Fibroblast of lung (primary cell): ENCODE data around the gene SCGB3A1. TPM values are rescaled to one million over a fixed set of nuclear protein-coding genes. Genes with fewer than 3 reads are reported as not detected.

ENCODE experiments used
- DNase-seq, 2 donors: peaks; one replicate each; pipeline versions ENCODE4 v3.0.0 to v3.0.0-alpha.2; 2010; ENCODE audit warnings: low read depth in 2 of 2
- H2AFZ ChIP-seq: 2 replicates; pipeline ENCODE4 v1.5.1; 2012; ENCODE audit warnings: low read length, control low read depth, inconsistent platforms
- H3K27ac ChIP-seq: 2 replicates; pipeline ENCODE4 v1.5.1; 2011; ENCODE audit warnings: low read length, control low read depth; ENCODE audit not compliant: insufficient read depth
- H3K27me3 ChIP-seq: 2 replicates; pipeline ENCODE4 v1.5.1; 2011; ENCODE audit warnings: mild to moderate bottlenecking, low read length; ENCODE audit not compliant: control insufficient read depth, insufficient read depth
- H3K36me3 ChIP-seq: 2 replicates; pipeline ENCODE4 v1.5.1; 2011; ENCODE audit warnings: low read length; ENCODE audit not compliant: control insufficient read depth, insufficient read depth
- H3K4me1 ChIP-seq: 2 replicates; pipeline ENCODE4 v1.5.1; 2011; ENCODE audit warnings: low read length; ENCODE audit not compliant: control insufficient read depth, insufficient read depth; ENCODE audit errors: extremely low read depth
- H3K4me2 ChIP-seq: 2 replicates; pipeline ENCODE4 v1.5.1; 2011; ENCODE audit warnings: low read length, control low read depth; ENCODE audit not compliant: insufficient read depth; ENCODE audit errors: extremely low read depth
- H3K4me3 ChIP-seq, 4 experiments: fragments of 200-600 bp in 1 of 4; sonication (generic) in 1 of 4; replicated peaks in 1 of 4; 2 replicates each; pipeline ENCODE4 v1.5.1; 2011 to 2016; ENCODE audit warnings: low read length in 4 of 4, low read depth in 3 of 4, mild to moderate bottlenecking in 3 of 4, control low read depth in 2 of 4, inconsistent platforms in 1 of 4, mixed read lengths in 1 of 4; ENCODE audit not compliant: insufficient read depth in 1 of 4; ENCODE audit errors: control extremely low read depth in 1 of 4
- H3K79me2 ChIP-seq: 2 replicates; pipeline ENCODE4 v1.5.1; 2012; ENCODE audit warnings: mild to moderate bottlenecking, low read length, inconsistent platforms; ENCODE audit not compliant: control insufficient read depth, insufficient read depth
- H3K9ac ChIP-seq: 2 replicates; pipeline ENCODE4 v1.5.1; 2011; ENCODE audit warnings: mild to moderate bottlenecking, low read length, control low read depth; ENCODE audit not compliant: insufficient read depth
- H3K9me3 ChIP-seq: 2 replicates; pipeline ENCODE4 v1.5.1; 2012; ENCODE audit warnings: low read depth, low read length; ENCODE audit not compliant: control insufficient read depth, insufficient read depth
- H4K20me1 ChIP-seq: 2 replicates; pipeline ENCODE4 v1.5.1; 2011; ENCODE audit warnings: low read length; ENCODE audit not compliant: control insufficient read depth, insufficient read depth; ENCODE audit errors: extremely low read depth
- EZH2 ChIP-seq: IDR thresholded peaks from 2 replicates; pipeline ENCODE4 v1.5.1; 2012; ENCODE audit warnings: low read length, control low read depth, mild to moderate bottlenecking; ENCODE audit errors: missing control alignments
- polyA plus RNA-seq, 2 donors: library from polyadenylated mRNA; depleted of rRNA in 1 of 2; stranded (reverse) in 1 of 2; unstranded in 1 of 2; fragments of >200 nt; gene quantifications; 2 replicates each; pipeline ENCODE4 v1.2.1, GENCODE V29; 2011 to 2012; ENCODE audit warnings: missing spikeins in 1 of 2
- total RNA-seq: library from RNA; depleted of rRNA; stranded (reverse); fragments of >200 nt; gene quantifications from 2 replicates; pipeline ENCODE4 v1.2.1, GENCODE V29; 2014
- TF ChIP-seq, protein P1 (sequence below), 2 donors: IDR thresholded peaks in 1 of 2; conservative IDR thresholded peaks in 1 of 2; 1 replicate in 1 of 2; 2 replicates in 1 of 2; pipeline ENCODE4 v1.5.1; 2011 to 2012; ENCODE audit warnings: low read length in 2 of 2, control low read depth in 1 of 2, inconsistent platforms in 1 of 2, low read depth in 1 of 2, mild to moderate bottlenecking in 1 of 2

Gene SCGB3A1
- total and polyA plus RNA-seq, 2 donors (not counting 1 experiment from before 2014, with no cell fraction given) = not detected

DNA sequence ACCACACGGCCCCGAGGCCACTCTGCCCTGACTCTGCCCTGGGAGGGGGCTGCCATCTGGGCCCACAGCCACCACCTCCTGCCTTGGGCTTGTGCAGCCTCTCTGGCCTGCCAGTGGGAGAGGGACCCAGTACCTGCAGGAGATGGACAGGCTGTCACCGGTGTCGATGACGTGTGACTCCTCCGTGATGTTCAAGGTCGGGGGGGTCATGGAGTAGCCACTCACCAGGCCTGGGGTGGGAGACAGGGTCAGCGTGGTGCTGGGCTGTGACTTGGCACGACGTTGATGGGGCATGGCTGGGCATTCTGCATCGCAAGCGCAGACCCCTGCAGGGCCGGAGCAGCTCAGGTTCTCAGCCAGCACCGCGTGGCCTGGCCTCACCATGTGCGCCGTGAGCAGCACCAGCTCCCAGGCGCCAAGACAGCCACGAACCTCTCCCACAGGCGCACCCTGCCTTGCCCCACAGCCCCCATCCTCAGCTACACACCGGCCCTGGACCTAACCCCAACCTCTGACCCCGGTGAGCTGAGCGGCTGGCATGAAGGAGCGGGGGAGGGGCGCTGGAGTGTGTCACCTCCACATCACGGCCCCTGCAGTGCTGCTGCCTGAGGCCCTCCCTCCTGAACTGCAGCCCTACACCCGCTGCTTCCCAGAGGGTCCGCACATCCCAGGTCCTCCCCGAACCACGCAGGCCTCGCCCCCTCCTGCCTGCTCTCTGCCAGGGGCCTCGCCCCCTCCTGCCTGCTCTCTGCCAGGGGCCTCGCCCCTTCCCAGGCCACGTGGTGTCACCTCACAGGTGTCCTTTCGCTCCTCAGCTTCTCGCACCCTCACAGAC, 40.5 kb upstream of the SCGB3A1 start:
- TF ChIP-seq, protein P1, sequence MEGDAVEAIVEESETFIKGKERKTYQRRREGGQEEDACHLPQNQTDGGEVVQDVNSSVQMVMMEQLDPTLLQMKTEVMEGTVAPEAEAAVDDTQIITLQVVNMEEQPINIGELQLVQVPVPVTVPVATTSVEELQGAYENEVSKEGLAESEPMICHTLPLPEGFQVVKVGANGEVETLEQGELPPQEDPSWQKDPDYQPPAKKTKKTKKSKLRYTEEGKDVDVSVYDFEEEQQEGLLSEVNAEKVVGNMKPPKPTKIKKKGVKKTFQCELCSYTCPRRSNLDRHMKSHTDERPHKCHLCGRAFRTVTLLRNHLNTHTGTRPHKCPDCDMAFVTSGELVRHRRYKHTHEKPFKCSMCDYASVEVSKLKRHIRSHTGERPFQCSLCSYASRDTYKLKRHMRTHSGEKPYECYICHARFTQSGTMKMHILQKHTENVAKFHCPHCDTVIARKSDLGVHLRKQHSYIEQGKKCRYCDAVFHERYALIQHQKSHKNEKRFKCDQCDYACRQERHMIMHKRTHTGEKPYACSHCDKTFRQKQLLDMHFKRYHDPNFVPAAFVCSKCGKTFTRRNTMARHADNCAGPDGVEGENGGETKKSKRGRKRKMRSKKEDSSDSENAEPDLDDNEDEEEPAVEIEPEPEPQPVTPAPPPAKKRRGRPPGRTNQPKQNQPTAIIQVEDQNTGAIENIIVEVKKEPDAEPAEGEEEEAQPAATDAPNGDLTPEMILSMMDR (conservative IDR thresholded peaks at IDR 0.05 in 1 of 2, IDR thresholded peaks at IDR 0.05 in 1 of 2; ENCODE audit: low read depth in 1 of 2, low read length in 2 of 2) = no peak
- no peak for TF ChIP-seq EZH2
- no peak overlapping the region for H3K27ac ChIP-seq

DNA sequence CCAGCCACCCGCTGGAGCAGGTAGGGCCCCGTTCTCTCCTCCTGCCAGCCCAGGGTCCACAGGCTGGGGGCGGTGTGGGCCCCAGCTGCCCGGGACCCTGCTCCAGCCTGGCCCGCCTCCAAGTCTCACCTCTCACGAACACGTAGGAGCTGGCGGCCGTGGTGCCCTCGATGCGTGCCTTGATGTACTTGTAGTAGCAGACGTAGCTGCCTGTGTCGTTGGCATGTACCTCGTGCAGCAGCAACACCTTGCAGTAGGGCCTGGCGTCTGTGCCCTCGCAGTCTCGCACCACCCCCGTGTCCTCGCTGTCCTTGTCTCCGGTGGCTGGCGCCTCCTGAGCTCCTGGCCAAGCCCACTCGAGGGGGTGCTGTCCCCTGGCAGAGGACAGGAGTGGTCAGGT, 39.1 kb upstream of the SCGB3A1 start:
- no peak overlapping the region for H3K9ac ChIP-seq
- no peak for TF ChIP-seq EZH2
- TF ChIP-seq, protein P1 (conservative IDR thresholded peaks at IDR 0.05 in 1 of 2, IDR thresholded peaks at IDR 0.05 in 1 of 2; ENCODE audit: low read depth in 1 of 2, low read length in 2 of 2) = no peak
- no peak for DNase-seq
- H2AFZ ChIP-seq = no peak overlapping the region
- no peaks in the 10 kb centered on the region for H3K4me1 ChIP-seq
- no peaks in the 10 kb centered on the region for H3K27me3 ChIP-seq
- no peak overlapping the region for H3K4me3 ChIP-seq
- no peaks in the 10 kb centered on the region for H4K20me1 ChIP-seq
- no peaks in the 10 kb centered on the region for H3K36me3 ChIP-seq
- H3K9me3 ChIP-seq = no peaks in the 10 kb centered on the region
- no peak overlapping the region for H3K27ac ChIP-seq
- no peak overlapping the region for H3K4me2 ChIP-seq
- no peaks in the 10 kb centered on the region for H3K79me2 ChIP-seq

More for the DNA sequence above, 40.5 kb upstream of the SCGB3A1 start:
- H4K20me1 ChIP-seq = no peaks in the 10 kb centered on the region
- H3K9ac ChIP-seq = no peak overlapping the region
- no peaks in the 10 kb centered on the region for H3K79me2 ChIP-seq
- no peaks in the 10 kb centered on the region for H3K27me3 ChIP-seq
- no peaks in the 10 kb centered on the region for H3K9me3 ChIP-seq
- H3K4me2 ChIP-seq = no peak overlapping the region
- no peaks in the 10 kb centered on the region for H3K4me1 ChIP-seq
- no peaks in the 10 kb centered on the region for H3K36me3 ChIP-seq
- H3K4me3 ChIP-seq = no peak overlapping the region
- H2AFZ ChIP-seq = no peak overlapping the region
- no peak for DNase-seq

DNA sequence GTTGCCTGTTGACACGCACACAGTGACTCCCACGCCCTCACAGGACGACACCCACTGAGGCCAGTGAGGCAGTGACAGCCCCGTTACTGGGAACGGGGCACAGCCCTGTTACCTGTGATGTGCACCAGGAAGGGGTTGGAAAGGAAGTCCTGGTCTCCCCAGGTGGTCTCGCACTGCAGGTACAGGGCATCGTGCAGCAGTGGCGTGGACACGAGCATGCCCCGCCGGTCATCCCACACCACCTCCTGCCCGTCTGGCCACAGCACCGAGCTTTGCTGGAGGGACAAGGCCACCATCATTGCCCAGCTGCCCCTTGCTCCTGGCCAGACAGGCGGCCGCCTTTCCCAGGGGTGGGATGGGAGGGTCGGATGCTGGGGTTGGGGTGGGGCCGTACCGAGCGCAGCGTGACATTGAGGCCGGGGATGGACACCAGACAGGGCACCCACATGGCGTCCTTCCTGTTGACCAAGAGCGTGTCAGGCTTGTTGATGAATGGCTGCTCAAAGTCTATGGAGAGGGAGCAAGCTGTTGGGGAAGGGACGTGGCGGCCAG, 38.6 kb upstream of the SCGB3A1 start:
- TF ChIP-seq, protein P1 (conservative IDR thresholded peaks at IDR 0.05 in 1 of 2, IDR thresholded peaks at IDR 0.05 in 1 of 2; ENCODE audit: low read depth in 1 of 2, low read length in 2 of 2) = no peak
- TF ChIP-seq EZH2 = no peak
- no peak overlapping the region for H3K4me3 ChIP-seq
- no peaks in the 10 kb centered on the region for H4K20me1 ChIP-seq
- no peak overlapping the region for H3K4me2 ChIP-seq
- H3K36me3 ChIP-seq = no peaks in the 10 kb centered on the region
- H2AFZ ChIP-seq = no peak overlapping the region
- no peaks in the 10 kb centered on the region for H3K27me3 ChIP-seq
- H3K79me2 ChIP-seq = no peaks in the 10 kb centered on the region
- no peaks in the 10 kb centered on the region for H3K4me1 ChIP-seq
- H3K9ac ChIP-seq = no peak overlapping the region
- no peak for DNase-seq
- H3K27ac ChIP-seq = no peak overlapping the region
- no peaks in the 10 kb centered on the region for H3K9me3 ChIP-seq
